Pulmonary artery endothelial cell (primary cell): ENCODE results near the gene PDXDC1. TPM values are rescaled to one million over a fixed set of nuclear protein-coding genes. Genes with fewer than 3 reads are reported as not detected.
"Not testable (repeated sequence)": the region's sequence is repeated elsewhere in the genome, so short reads cannot be mapped to it uniquely, and the experiment has no call there.

Source experiments
- DNase-seq: peaks from one replicate; pipeline ENCODE4 v3.0.0-alpha.2; 2011; ENCODE audit warnings: low read depth, low spot score
- total RNA-seq: library from RNA; depleted of rRNA; stranded (reverse); fragments of >200 nt; gene quantifications from 2 replicates; pipeline ENCODE4 v1.2.3, GENCODE V29; 2014

The PDXDC1 gene
- total RNA-seq, 1 donor from 2014 or later: 77.4 TPM

DNA sequence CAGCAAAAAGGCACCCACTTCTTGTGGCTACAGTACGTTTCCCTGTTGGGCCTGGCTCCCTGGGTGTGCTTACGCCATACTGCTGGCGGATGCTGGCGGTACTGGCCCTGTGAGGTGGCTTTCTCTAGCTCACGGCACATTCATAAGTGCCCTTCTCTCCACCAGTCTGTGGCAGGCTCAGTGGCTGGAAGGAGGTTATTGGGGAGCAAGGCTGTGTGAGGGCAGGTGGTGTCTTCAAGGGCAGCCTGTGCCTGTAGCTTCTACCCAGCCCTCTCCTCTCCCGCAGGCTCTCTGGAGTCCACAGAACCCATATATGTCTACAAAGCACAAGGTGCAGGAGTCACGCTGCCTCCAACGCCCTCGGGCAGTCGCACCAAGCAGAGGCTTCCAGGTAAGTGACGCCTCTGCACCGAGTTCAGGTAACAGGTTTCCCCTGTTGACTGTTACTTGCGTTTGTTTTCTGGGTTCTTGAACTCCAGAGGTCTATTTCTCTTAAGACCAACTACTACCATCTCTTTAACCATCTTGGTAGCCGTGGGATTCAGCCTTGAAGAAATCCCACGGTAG, 60.4 kb downstream of the PDXDC1 start:
- DNase-seq: no peak

DNA sequence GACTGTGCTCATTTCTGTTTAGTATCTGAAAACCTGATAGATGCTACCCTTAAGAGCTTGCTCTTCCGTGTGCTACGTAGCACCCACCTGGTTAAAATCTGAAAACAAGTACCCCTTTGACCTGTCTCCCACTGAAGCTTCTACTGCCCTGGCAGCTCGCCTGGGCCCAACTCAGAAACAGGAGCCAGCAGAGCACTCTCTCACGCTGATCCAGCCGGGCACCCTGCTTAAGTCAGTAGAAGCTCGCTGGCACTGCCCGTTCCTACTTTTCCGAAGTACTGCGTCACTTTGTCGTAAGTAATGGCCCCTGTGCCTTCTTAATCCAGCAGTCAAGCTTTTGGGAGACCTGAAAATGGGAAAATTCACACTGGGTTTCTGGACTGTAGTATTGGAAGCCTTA, 62.2 kb downstream of the PDXDC1 start:
- no peak for DNase-seq

DNA sequence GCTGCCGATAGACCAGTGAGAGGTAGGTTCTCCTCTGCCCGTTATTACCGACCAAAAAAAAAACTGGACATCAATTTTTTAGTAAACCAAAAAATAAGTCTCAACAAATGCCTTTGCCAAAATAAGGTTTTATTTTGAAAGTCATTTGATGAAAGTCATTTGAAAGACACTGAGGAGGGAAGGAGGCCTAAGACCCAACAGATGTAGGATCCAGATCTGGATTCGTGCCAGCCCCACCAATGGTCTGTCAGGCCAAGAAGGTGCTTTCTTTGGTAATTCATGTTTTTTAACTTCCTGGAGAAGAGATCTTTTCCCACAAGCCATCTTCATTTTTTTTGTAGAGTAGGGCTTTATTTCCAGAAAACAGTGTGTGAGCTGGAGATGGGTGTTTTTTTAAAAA, 62.9 kb downstream of the PDXDC1 start:
- no peak for DNase-seq

DNA sequence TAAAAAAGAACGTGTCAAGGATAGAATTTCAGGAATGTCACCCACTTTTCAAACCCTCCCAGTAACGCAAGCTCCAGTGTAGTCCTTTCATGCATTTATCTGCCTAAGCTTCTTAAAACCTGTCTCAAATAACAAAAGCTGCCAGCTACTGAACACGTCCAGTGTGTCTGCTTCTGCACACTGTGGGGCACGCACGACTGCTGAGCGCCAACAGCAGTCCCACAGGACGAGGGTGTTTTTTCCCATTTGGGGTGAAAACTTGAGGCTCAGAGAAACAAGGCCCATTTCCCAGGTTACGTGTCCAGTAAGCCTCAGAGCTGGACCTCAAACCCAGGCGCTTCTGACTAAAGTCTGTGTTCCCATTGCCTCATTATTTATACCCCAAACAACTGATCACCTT, 63.9 kb downstream of the PDXDC1 start:
- no peak for DNase-seq

DNA sequence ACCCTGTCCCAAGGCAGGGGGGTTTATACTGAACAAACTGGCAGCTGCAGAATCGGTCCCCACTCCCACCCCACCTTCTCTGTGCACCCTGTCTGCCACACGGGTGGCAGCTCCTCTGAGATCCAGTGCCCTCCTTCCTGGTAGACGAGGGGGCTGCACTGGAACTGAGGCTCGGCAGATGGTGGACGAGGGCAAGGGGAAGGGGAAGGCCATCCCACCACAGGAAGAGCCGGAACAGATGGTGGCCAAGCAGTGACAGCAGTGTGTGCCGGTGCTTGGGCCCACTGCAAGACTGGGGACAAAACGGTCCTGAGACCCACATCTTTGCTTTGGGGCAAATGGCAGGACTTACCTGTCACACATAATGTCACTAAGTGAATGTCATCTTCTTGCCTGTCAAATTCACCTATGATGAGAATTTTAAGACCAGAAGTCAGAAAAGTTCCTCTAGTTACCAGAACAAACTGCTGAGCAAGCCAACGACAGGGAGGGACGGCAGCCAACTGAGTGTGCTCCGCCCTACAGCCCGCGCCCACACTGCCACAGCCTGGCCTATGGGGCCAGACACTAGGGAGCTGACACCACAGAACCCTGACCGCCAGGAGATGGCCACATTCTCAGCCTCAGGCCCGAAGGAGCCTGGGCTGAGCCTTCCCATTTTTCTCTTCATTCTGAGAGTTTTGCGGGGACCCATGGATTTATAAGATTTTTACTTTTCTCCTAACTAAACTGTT, 66.6 kb downstream of the PDXDC1 start:
- no peak for DNase-seq

DNA sequence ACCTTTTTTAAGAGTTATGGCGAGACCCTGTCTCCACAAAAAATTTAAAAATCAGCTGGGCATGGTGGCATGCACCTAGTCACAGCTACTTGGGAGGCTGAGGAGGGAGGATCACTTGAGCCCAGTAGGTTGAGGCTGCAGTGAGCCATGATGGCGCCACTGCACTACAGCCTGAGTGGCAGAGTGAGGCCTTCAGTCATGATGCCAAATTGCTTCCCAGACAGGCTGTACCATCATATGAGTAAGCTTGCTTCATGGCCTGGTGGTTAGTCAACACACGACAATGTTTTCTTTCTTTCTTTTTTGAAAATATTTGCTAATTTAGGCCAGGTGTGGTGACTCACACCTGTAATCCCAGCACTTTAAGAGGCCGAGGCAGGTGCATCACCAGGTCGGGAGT, 68.5 kb downstream of the PDXDC1 start:
- no peak for DNase-seq

DNA sequence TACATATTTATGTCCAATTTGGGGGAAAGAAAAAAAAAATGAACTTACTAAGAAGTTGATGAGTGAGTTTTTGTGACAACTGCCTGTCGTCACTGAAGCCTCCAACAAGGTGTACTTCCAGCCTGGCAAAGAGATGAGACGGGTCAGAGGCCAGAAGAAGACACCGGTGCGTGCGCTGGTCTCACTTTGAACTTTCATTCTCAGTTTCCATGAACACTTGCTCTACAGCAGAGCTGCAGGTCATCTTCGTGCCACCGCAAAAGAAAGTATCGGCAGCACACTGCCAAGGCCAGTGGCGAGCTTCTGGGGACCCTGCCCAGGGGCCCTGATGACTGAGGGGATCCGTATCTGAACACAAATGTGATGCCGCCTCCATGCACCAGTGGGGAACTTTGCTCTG, 69.5 kb downstream of the PDXDC1 start:
- DNase-seq: no peak

DNA sequence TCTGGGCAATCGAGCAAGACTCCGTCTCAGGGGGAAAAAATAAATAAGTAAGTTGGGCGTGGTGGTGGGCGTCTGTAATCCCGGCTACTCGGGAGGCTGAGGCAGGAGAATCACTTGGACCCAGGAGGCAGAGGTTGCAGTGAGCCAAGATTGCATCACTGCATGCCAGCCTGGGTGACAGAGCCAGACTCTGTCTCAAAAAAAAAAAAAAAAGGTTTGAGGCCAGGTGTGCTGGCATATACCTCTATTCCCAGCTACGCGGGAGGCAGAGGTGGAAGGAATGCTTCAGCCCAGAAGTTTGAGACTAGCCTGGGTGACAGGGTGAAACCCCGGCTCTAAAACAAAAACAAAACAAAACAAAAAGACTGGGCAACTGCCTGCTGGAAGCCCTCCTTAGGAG, 70.4 kb downstream of the PDXDC1 start:
- DNase-seq: not testable (repeated sequence)

DNA sequence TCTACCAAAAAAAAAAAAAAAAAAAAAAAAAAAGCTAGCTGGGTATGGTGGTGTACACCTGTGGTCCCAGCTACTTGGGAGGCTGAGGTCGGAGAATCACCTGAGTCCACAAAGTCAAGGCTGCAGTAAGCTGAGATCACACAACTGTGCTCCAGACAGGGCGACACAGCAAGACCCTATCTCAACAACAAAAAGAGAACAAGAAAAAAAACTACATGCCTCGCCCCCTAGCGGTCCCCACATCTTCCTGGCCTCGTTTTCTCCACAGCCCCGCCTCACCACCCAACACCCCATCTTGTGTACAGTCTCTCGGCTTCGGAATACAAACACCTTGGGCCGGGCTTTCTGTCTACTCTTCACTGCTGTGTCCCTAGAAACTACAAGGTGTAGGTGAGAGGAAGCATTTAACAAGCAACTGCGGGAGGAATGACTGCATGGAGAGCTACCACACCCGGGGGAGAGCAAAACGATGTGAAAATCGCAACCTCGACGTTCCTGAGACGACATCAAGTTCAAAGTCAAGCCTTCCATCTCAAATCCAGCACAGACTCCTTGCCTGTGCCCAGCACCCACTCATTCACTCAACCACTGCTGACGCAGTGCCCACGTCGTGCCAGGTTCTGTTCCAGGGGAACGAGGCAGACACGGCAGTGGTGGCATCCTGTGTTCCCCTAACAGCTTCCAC, 72.0 kb downstream of the PDXDC1 start:
- no peak for DNase-seq

DNA sequence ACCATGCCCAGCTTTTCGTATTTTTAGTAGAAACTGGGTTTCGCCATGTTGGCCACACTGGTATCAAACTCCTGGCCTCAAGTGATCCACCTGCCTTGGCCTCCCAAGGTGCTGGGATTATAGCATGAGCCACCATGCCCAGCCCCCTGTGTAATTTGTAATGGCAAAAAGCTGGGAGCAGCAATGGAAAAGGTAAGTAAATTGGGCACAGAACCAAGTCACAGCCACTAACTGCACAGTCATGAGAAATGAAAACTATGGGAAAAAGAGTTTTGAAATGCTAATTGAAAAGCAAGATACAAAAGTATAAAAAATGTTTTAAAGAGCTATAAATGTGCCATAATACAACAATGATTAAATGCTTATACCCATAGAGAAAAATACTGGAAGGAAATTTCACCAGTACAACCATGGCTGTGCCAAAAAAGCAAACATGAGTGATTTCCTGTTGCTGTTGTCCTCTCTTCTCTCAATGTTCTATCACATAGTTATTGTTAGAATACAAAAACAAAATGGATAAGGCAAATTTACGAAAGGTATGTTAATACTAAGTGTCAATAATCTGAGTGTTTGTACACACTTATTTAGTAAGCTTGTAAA, 74.9 kb downstream of the PDXDC1 start:
- no peak for DNase-seq

DNA sequence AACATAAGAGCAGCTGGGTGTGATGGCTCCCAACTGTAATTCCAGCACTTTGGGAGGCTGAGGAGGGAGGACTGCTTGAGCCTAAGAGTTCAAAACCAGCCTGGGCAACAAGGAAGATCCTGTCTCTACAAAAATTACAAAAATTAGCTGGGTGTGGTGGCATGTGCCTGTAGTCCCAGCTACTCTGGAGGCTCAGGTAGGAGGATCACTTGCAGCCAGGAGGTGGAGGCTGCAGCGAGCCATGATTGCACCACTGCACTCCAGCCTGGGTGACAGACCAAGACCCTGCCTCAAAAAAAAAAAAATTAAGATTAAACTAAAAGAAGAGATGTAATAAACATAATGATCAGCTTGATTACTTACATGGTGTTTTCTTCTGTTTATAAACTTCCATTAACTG, 75.6 kb downstream of the PDXDC1 start:
- DNase-seq: not testable (repeated sequence)

DNA sequence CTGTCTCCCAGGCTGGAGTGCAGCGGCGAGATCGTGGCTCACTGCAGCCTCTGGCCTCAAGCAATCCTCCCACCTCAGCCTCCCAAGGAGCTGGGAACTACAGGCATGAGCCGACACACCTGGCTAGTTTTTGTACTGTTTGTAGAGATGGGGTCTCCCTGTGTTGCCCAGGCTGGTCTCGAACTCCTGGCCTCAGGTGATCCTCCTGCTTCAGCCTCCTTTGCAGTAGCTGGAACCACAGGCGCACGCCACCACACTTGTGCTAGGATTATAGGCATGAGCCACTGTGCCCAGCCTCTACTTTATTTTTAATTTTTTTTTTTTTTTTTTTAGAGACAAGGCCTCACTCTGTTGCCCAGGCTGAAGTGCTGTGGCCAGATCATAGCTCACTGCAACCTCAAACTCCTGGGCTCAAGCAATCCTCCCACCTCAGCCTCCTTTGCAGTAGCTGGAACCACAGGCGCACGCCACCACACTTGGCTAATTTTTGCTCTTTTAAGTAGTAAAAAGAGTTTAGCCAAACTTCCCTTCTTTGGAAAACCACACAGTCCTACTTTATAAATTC, 76.6 kb downstream of the PDXDC1 start:
- no peak for DNase-seq

DNA sequence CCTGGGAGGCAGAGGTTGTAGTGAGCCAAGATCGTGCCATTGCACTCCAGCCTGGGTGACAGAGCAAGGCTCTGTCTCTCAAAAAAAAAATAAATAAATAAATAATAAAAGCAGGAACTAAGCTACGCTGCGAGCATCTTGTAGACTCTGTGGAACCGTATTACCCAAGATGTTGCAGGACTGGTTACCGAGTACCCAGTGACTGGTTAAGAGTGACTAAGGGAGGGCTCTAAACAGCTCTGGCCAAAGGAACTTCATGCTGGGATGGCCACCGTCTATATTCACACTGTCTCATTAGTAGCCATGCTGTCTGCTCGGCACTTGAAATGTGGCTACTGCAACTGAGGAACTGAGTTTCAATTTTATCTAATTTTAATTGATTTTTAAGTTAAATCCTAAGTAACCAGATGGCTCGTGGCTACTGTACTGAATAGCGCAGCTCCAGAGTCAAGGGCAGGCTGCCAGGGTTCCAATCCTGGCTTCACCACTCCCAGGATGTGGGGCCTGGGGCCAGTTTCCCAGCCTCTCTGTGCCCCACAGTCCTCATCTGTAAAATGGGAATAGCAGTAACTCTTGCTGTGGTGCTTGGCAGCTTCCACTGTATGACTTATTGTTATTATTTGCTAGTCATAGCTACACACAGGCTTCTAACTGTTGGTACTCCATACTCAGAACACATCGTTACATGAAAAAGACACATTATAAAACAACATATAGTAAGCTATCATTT, 78.1 kb downstream of the PDXDC1 start:
- DNase-seq: no peak

DNA sequence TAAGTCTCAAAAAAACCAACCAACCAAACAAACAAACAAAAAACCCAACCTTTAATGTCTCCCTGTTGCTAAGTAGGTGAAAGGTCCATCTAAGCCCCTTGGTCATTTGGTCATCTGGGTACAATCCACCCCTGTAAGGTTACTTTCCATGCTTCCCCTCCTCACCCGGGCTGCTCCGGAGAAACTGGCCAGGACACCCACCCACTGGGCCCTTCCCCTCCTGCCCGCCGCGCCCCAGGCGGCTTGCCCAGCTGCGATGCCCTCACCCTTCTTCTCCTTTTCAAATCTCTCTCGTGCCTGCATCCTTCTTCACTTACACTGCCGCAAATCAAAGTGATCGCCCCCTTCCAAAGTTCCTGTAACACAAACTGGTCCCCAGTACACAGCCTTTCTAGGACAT, 79.1 kb downstream of the PDXDC1 start:
- DNase-seq: no peak

DNA sequence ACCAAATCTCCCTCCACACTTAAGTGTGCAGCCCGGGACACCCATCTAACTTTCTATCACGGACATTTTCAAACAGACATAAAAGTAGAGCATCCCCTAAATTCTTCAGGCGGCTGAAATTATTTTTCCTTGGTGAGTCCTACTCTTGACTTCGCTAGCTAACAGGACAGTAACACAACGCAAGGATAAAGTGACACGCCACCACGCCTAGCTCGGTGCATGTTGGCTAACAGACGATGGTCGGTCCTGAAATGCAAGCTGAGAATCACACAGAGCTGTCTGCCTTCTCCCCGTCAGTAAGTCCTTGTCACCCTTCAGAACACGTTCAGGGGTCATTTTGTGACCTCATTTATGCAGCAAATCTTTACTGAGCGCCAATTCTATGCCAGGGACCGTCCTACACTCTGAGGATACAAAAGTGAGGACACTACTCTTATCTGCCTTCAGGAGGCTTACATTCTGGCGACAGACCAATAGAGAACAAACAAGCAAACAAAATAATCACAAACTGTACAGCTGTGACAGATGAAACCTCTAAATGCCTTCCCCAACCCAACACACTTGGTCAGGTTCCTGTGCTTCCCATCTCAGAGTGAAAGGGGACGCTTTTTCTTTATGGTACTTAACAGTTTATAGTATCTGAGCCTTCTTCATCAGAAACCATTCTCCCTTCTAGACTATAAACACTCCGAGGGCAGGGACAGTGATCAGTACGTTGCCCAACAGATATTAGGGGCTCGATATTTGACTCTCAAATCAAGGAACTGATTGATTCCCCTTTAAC, 79.7 kb downstream of the PDXDC1 start:
- no peak for DNase-seq

DNA sequence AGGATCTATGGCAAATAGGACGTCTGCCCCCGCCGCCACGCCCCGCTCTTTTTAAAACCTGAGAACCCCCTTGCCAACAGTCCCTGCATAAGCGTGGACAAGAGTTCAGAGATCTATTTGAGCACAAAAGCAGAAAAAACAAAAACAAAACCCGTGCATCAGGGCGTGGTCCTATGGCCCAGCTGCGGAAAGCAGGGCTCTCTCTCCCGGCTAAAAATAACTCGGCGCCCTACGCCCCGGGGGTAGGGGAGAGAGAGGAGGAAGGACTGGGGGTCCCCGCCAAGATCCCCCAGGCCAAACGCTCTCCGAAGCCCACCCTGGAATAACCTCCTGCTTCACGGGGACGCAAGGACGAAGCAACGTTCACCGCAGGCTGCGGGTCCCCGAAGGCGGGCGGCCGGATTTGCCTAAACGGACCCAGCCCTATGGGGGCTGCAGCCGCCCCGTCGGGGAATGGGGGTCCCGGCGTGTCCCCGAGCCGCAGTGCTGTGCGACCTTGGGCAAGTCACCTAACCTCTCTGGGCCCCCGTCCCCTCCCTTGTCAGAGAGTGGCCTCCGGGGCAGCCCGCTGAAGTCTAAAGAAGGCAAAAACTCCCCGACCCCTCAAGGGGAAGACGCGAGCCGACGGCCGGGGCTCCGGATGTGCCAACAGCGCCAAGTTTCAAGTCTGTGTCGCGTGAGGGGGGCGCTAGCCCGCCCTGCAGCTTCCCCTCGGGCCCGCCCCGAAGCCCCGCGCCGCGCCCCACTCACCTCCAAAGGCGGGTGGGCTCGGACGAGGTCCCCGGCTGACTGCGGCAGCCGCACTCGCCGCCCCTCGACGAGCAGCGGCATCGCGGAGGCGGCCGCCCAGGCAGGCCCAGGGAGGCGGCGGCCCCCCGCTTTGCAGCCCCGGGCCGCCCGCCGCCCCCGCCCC, 80.6 kb downstream of the PDXDC1 start:
- no peak for DNase-seq

DNA sequence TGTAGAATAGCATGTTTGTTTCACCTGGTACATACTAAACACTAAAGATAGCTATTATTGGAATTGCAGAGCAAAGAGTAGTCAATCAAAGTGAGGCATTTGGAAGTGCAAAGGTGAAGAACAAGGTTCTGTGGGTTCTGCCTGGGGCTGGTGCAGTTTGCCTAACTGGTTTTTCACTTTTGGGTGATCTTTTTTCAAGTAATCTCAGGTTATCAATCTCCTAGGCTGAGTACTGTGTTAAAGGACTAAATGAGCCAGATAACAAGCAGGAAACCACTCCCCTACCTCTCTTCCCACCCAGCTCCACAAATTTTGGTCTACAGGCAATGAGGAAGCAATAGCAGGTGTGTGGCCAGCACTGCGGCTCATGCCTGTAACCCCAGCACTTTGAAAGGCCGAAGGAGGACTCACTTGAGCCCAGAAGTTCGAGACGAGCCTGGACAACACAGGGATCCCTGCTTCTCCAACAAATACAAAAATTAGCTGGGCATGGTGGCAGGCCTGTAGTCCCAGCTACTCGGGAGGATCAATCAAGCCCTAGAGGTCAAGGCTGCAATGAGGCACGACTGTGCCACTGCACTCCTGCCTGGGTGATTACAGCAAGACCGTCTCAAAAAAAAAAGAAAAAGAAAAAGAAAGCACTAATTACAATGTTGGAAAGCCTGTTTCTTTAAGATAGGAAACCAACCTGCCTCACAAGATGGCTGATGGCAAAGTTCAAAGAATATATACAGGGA, 83.0 kb downstream of the PDXDC1 start:
- DNase-seq: no peak

DNA sequence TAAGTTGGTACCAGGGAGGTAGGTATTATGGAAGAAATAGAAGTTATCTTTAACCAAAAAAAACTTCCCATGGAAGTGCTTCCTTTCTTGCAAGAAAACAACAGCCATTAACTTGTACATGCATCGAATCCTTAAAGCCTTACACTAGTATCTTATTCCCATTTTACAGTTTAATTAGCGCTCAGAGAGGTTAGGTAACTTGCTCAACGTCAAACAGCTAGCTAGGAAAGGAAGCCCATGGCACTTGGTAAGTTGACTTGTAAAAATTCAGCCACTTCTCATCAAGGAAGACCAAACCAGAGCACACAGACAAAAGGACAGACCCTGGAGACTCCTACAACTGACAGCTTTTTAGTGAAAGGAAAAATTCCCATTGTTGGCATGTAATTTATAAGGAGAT, 84.5 kb downstream of the PDXDC1 start:
- no peak for DNase-seq
